Fibroblast of the aortic adventitia (primary cell): ENCODE measurements around the gene NISCH. TPM values are rescaled to one million over a fixed set of nuclear protein-coding genes. Genes with fewer than 3 reads are reported as not detected.

Experiments
- DNase-seq: peaks from one replicate; pipeline ENCODE4 v3.0.0-alpha.2; 2010; ENCODE audit warnings: low read depth
- H3K4me3 ChIP-seq: 2 replicates; pipeline ENCODE4 v1.5.1; 2011; ENCODE audit warnings: low read depth, mild to moderate bottlenecking, control low read depth, low read length, moderate library complexity
- CTCF ChIP-seq: IDR thresholded peaks from 2 replicates; pipeline ENCODE4 v1.5.1; 2011; ENCODE audit warnings: mild to moderate bottlenecking, low read length, control low read depth, inconsistent platforms; ENCODE audit not compliant: insufficient read depth
- total RNA-seq: library from RNA; depleted of rRNA; stranded (reverse); fragments of >200 nt; gene quantifications from 2 replicates; pipeline ENCODE4 v1.2.3, GENCODE V29; 2012; ENCODE audit warnings: low replicate concordance

NISCH gene
- total RNA-seq, 1 donor: 52.7 TPM

- TF ChIP-seq CTCF: no peak
- H3K4me3 ChIP-seq: no peak overlapping the region
- no peak for DNase-seq
These were observed 57.9 kb downstream of the NISCH start for GRCh38 chr3:52513281-52513680.

- DNase-seq: no peak
- no peak for TF ChIP-seq CTCF
- H3K4me3 ChIP-seq: no peak overlapping the region
These were observed 59.2 kb downstream of the NISCH start for GRCh38 chr3:52514576-52514975.

GRCh38 chr3:52515192-52515591 is 59.8 kb downstream of the NISCH start:
- no peak for TF ChIP-seq CTCF
- no peak for DNase-seq
- no peak overlapping the region for H3K4me3 ChIP-seq

- no peak overlapping the region for H3K4me3 ChIP-seq
- TF ChIP-seq CTCF: no peak
- no peak for DNase-seq
These were observed 61.2 kb downstream of the NISCH start for GRCh38 chr3:52516509-52517195.

GRCh38 chr3:52517796-52518722 is 62.7 kb downstream of the NISCH start:
- DNase-seq: no peak
- no peak for TF ChIP-seq CTCF
- H3K4me3 ChIP-seq: no peak overlapping the region

GRCh38 chr3:52518723-52519444 is 63.5 kb downstream of the NISCH start:
- H3K4me3 ChIP-seq: peak overlapping the region; percentile 33
- no peak for DNase-seq
- no peak for TF ChIP-seq CTCF
